WI38 (cell line): ENCODE results near the gene SPACA4.
"Not testable (repeated sequence)": the region's sequence is repeated elsewhere in the genome, so short reads cannot be mapped to it uniquely, and the experiment has no call there.

Experiments
- H3K4me3 ChIP-seq: 2 replicates; pipeline ENCODE4 v1.5.1; 2011; ENCODE audit warnings: low read depth, mild to moderate bottlenecking, control low read depth, low read length
- CTCF ChIP-seq: IDR thresholded peaks from 2 replicates; pipeline ENCODE4 v1.5.1; 2012; ENCODE audit warnings: low read depth, mild to moderate bottlenecking, control low read depth, low read length

Gene SPACA4

GRCh38 chr19:48568345-48568886 is 38.1 kb upstream of the SPACA4 start:
- peak overlapping the region; percentile 27 for H3K4me3 ChIP-seq
- no peak for TF ChIP-seq CTCF

GRCh38 chr19:48569814-48570213 is 36.7 kb upstream of the SPACA4 start:
- TF ChIP-seq CTCF, result no peak
- H3K4me3 ChIP-seq, result no peak overlapping the region

GRCh38 chr19:48571378-48572162 is 35.0 kb upstream of the SPACA4 start:
- no peak overlapping the region for H3K4me3 ChIP-seq
- TF ChIP-seq CTCF, result no peak

- H3K4me3 ChIP-seq, result no peak overlapping the region
Observed at GRCh38 chr19:48573163-48573505, 33.4 kb upstream of the SPACA4 start.

GRCh38 chr19:48575931-48576622 is 30.5 kb upstream of the SPACA4 start:
- TF ChIP-seq CTCF, result no peak
- H3K4me3 ChIP-seq, result no peak overlapping the region

More at GRCh38 chr19:48573163-48573505, 33.4 kb upstream of the SPACA4 start:
- no peak for TF ChIP-seq CTCF

GRCh38 chr19:48577908-48578307 is 28.6 kb upstream of the SPACA4 start:
- not testable (repeated sequence) for H3K4me3 ChIP-seq

GRCh38 chr19:48578891-48579290 is 27.7 kb upstream of the SPACA4 start:
- H3K4me3 ChIP-seq, result no peak overlapping the region
- no peak for TF ChIP-seq CTCF
